GM18520 (cell line): Measurements from ENCODE around the gene ST8SIA1.
"Not testable (repeated sequence)": the region's sequence is repeated elsewhere in the genome, so short reads cannot be mapped to it uniquely, and the experiment has no call there.

Source experiments
- ATAC-seq: cut with Tn5 transposase; IDR thresholded peaks from one replicate; pipeline ENCODE4 v1.9.1; 2021; ENCODE audit not compliant: unreplicated experiment

The ST8SIA1 gene

GRCh38 chr12:22334410-22335100, at the start of gene ST8SIA1:
Gene ST8SIA1 (minus strand): TSS chr12:22334707. CDS start chr12:22334232, 475 bp downstream.
- no peak for ATAC-seq

DNA sequence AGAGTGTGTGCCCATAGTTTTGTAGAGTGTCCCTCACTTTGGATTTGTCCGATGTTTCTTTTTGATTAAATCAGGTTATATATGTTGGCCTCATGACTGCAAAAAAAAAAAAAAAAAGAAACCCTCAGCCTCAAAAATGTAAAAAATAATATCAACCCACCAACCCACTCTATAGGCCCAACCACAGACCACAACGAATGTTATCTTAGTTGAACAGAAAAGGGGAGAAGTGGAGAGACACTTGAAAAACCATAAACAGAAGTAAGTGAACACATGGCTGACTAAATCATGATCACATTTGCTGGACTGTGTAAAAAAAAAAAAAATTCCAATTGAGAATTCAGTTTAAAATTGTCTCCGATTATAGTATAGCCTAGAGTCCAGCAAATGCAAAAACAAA, 45.5 kb upstream of the ST8SIA1 start:
- no peak for ATAC-seq

- no peak for ATAC-seq
These were observed 43.4 kb upstream of the ST8SIA1 start for GRCh38 chr12:22377731-22378496.

- not testable (repeated sequence) for ATAC-seq
These were observed 42.2 kb upstream of the ST8SIA1 start for GRCh38 chr12:22376596-22377150.

DNA sequence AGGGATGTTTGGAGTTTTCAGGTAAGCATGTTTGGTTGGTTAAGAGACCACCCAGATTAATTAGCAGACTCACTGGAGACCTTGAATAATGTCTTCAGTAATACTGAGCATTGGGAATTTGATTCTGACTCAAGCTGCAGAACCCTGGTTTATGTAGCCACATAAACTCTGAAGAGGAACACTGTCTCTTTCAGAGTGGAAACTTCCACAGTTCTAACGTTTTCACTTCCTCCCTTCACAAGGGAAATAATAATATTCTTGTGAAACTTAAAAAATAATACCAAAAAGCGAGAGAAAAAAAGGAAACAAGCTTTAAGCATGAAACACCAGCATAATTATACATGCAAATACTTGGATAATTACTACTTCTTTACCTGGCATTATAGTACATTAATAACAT, 40.0 kb upstream of the ST8SIA1 start:
- no peak for ATAC-seq

DNA sequence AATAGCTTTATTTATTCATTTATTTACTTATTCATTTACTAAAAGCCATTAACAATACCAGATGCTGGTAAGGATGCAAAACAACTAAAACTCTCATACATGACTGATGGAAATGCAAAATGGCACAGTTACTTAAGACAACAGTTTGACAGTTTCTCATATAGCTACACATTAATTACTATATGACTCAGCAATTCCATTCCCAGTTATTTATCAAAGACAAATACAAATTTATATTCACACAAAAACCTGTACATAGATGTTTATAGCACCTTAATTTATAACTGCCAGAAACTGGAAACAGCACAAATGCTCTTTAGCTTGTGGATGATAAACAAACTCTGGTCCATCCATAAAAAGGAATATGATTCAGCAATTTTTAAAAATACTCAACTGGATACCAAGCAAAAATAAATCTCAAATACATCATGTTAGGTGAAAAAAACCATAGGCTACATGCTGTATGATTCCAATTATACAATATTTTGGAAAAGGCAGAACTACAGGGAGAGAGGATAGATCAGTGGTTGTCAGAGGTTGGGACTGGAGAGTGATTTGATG, 37.9 kb upstream of the ST8SIA1 start:
- no peak for ATAC-seq

GRCh38 chr12:22366181-22366580, 31.7 kb upstream of the ST8SIA1 start:
- no peak for ATAC-seq

- no peak for ATAC-seq
These were observed 27.3 kb upstream of the ST8SIA1 start for GRCh38 chr12:22361785-22362184.

DNA sequence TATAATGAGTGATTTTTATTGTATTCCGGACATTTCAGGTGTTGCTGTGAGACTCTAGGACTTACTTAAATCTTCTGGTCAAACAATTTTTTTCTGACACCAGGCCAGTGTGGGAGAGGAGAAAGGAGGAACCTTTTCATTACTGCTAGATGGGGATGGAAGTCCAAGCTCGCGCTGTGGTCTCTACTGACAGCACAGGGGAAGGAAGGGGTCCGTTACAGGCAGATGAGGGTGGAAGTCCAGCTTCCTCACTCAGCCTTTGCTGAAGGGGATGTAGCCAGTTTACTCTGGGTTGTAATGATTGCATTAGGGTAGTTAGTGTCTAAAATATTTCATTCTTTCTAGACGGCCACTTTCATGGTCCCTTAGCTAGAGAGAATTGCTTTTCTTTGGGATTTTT, 26.3 kb upstream of the ST8SIA1 start:
- no peak for ATAC-seq

DNA sequence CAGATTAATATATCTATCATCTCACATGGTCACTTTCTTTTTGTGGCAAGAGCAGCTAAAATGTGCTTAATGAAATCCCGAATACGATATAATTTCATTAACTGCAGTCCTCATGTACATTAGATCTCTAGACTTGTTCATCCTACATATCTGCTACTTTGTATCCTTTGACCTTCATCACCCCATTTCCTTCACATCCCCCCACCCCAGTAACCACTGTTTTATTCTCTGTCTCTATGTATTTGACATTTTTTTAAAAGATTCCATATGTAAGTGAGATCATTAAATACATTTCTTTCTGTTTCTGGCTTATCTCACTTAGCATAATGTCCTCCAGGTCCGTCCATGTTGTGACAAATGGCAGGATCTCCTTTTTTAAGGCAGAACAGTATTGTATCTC, 23.0 kb upstream of the ST8SIA1 start:
- no peak for ATAC-seq

- no peak for ATAC-seq
These were observed 21.7 kb upstream of the ST8SIA1 start for GRCh38 chr12:22356231-22356630.

- no peak for ATAC-seq
These were observed 20.6 kb upstream of the ST8SIA1 start for GRCh38 chr12:22355011-22355580.

GRCh38 chr12:22353615-22354325, 19.3 kb upstream of the ST8SIA1 start:
- ATAC-seq = no peak

- ATAC-seq = no peak
These were observed 16.4 kb upstream of the ST8SIA1 start for GRCh38 chr12:22350886-22351285.

- ATAC-seq = no peak
These were observed 13.7 kb upstream of the ST8SIA1 start for GRCh38 chr12:22348208-22348607.

GRCh38 chr12:22340143-22340542, 5.6 kb upstream of the ST8SIA1 start:
- no peak for ATAC-seq

GRCh38 chr12:22339691-22340090, 5.2 kb upstream of the ST8SIA1 start:
- ATAC-seq = no peak

DNA sequence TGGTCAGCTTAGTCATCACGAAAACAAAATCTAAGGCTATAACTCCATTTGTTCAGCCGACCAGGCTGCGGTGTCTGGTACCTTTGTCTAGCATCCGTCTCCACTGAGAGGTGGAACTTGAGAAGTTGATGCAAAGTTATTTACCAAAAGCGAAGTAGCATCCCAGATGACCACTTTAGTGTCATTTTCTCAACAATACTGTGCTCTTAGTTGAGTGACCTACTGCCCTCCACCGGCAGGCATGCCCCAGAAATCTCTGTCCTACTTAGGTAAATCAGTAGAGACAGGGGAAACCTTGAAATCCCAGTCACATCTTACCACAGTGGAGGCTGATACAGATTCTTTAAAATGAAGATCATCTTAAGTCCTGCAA, 1.3 kb upstream of the ST8SIA1 start:
- no peak for ATAC-seq

DNA sequence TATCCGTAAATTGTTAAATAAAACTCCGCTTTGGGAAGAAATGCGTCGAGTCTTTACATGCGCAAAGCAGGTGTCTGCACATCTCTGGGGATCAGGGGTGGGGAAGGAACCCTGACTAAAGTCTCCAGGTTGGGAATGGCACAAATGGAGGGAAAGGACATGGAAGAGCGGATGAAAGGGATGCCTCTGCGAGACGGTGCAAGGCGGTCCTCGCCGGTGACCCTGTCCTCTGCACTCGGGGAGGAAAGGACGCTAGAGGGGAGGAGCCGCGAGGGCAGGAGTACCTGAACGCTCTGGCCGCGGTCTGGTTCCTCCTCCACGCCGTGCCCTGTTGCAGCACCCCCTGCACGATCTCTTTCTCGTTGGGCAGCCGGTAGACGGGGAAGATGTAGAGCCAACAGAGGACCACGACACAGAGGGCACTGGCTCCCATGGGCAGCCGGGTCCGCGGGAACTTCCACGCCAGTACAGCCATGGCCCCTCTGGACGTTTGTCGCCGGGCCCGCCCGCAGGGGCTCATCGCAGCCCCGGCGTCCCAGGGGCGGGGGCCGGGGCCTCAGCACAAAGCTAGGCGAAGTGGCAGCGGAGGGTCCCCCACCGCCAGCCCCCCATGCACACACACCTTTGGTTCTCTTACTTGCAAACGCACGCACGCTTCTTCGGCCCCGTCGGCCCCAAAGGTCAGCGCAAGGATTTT, 646 bp downstream of the ST8SIA1 start:
- ATAC-seq = no peak

GRCh38 chr12:22333186-22333712, 1.3 kb downstream of the ST8SIA1 start:
- no peak for ATAC-seq
